Measurements from ENCODE around the gene ATOX1.

ATOX1 gene

GRCh38 chr5:151694035-151694485, 64.4 kb downstream of the ATOX1 start:
- DNase-seq, result no peak

Data from NCI-H446 treated with DMSO at 0.1 percent for 48 hours (cell line).